Chondrocyte (in vitro differentiated cells): Measurements from ENCODE around the gene UGT1A1. TPM values are rescaled to one million over a fixed set of nuclear protein-coding genes. Genes with fewer than 3 reads are reported as not detected.

Source experiments
- DNase-seq: peaks from one replicate; pipeline ENCODE4 v3.0.0; 2021; ENCODE audit warnings: mixed read lengths, low spot score
- H3K27ac Mint-ChIP-seq: one replicate; pipeline ENCODE4 v1.8.0; 2021; ENCODE audit warnings: mild to moderate bottlenecking, moderate library complexity, mixed read lengths; ENCODE audit not compliant: unreplicated experiment
- H3K27me3 Mint-ChIP-seq: 2 replicates; pipeline ENCODE4 v1.8.0; 2021; ENCODE audit warnings: low read depth, mixed read lengths
- H3K36me3 Mint-ChIP-seq: 2 replicates; pipeline ENCODE4 v1.8.0; 2021; ENCODE audit warnings: low read depth, mixed read lengths
- H3K4me1 Mint-ChIP-seq: 2 replicates; pipeline ENCODE4 v1.8.0; 2021; ENCODE audit warnings: low read depth, mild to moderate bottlenecking, mixed read lengths
- H3K4me3 Mint-ChIP-seq: one replicate; pipeline ENCODE4 v1.8.0; 2021; ENCODE audit warnings: mild to moderate bottlenecking, moderate library complexity, mixed read lengths; ENCODE audit not compliant: unreplicated experiment
- H3K9me3 Mint-ChIP-seq: 2 replicates; pipeline ENCODE4 v1.8.0; 2021; ENCODE audit warnings: low read depth, mixed read lengths
- CTCF ChIP-seq: fragments of 200-600 bp; sonication (generic); IDR thresholded peaks from 2 replicates; pipeline ENCODE4 v1.5.0; 2021; ENCODE audit warnings: antibody characterized with exemption, mild to moderate bottlenecking, moderate library complexity
- total RNA-seq: library from RNA; stranded (reverse); gene quantifications from 3 replicates; pipeline ENCODE4 v1.2.1, GENCODE V29; 2021

Gene UGT1A1
- total RNA-seq, 1 donor from 2014 or later, result not detected

GRCh38 chr2:233754872-233755611, 5.0 kb upstream of the UGT1A1 start:
- DNase-seq, result no peak
- no peaks in the 10 kb centered on the region for H3K4me1 Mint-ChIP-seq
- peaks cover 12% of the 10 kb centered on the region for H3K27me3 Mint-ChIP-seq

GRCh38 chr2:233756429-233757081, 3.5 kb upstream of the UGT1A1 start:
- Mint-ChIP-seq H3K4me1 (no peaks in the 10 kb centered on the region), H3K4me3 (no peak overlapping the region), H3K27ac (no peak overlapping the region), H3K36me3 (peaks cover 1% of the 10 kb centered on the region), H3K9me3 (no peaks in the 10 kb centered on the region), H3K27me3 (peaks cover 10% of the 10 kb centered on the region)
- no peak for TF ChIP-seq CTCF
- DNase-seq, result no peak

More at GRCh38 chr2:233754872-233755611, 5.0 kb upstream of the UGT1A1 start:
- H3K27ac Mint-ChIP-seq, result no peak overlapping the region
- H3K9me3 Mint-ChIP-seq, result peaks cover 2% of the 10 kb centered on the region
- TF ChIP-seq CTCF, result no peak
- H3K4me3 Mint-ChIP-seq, result no peak overlapping the region
- peaks cover 2% of the 10 kb centered on the region for H3K36me3 Mint-ChIP-seq

- H3K27ac Mint-ChIP-seq, result no peak overlapping the region
- H3K4me3 Mint-ChIP-seq, result no peak overlapping the region
- no peak for TF ChIP-seq CTCF
- no peak for DNase-seq
- H3K9me3 Mint-ChIP-seq, result no peaks in the 10 kb centered on the region
- peaks cover 7% of the 10 kb centered on the region for H3K27me3 Mint-ChIP-seq
- H3K4me1 Mint-ChIP-seq, result no peaks in the 10 kb centered on the region
- no peaks in the 10 kb centered on the region for H3K36me3 Mint-ChIP-seq
Measured at GRCh38 chr2:233758141-233758540, 1.9 kb upstream of the UGT1A1 start.

- TF ChIP-seq CTCF, result no peak
- no peak for DNase-seq
- Mint-ChIP-seq H3K9me3 (no peaks in the 10 kb centered on the region), H3K36me3 (no peaks in the 10 kb centered on the region), H3K27ac (no peak overlapping the region), H3K27me3 (peaks cover 6% of the 10 kb centered on the region), H3K4me3 (no peak overlapping the region), H3K4me1 (peaks cover 2% of the 10 kb centered on the region)
Measured at GRCh38 chr2:233758849-233759248, 1.2 kb upstream of the UGT1A1 start.

- H3K4me3 Mint-ChIP-seq, result no peak overlapping the region
- TF ChIP-seq CTCF, result no peak
- H3K4me1 Mint-ChIP-seq, result peaks cover 10% of the 10 kb centered on the region
- no peaks in the 10 kb centered on the region for H3K9me3 Mint-ChIP-seq
- no peak for DNase-seq
- H3K36me3 Mint-ChIP-seq, result no peaks in the 10 kb centered on the region
- H3K27me3 Mint-ChIP-seq, result peaks cover 11% of the 10 kb centered on the region
- H3K27ac Mint-ChIP-seq, result no peak overlapping the region
Measured at GRCh38 chr2:233761040-233761769, 1.1 kb downstream of the UGT1A1 start.
